Measurements from ENCODE around the gene FLT3LG. TPM values are rescaled to one million over a fixed set of nuclear protein-coding genes. Genes with fewer than 3 reads are reported as not detected.

FLT3LG gene
- total RNA-seq, 1 experiment from 2014 or later: 1.5 TPM

DNA sequence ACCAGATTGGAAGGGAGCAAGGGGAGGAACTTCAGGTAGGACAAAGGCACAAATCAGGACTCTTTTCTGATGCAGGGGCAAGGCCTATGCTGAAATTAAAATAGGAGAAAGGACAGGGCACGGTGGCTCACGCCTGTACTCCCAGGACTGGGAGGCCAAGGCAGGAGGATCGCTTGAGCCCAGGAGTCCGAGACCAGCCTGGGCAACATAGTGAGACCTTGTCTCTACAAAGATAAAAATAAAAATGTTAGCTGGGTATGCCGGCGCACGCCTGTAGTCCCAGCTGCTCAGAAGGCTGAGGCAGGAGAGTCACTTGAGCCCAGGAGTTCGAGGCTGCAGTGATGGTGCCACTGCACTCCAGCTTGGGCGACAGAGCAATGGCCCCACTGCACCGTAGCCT is 38.3 kb upstream of the FLT3LG start:
- no peak overlapping the region for H3K27ac ChIP-seq (ENCODE audit: low read length)
- TF ChIP-seq POLR2AphosphoS5 (IDR thresholded peaks at IDR 0.05; ENCODE audit: low read depth, low read length): no peak
- no peak for ATAC-seq
- H3K36me3 ChIP-seq (ENCODE audit: control insufficient read depth, insufficient read depth, low read length): no peaks in the 10 kb centered on the region
- H3K27me3 ChIP-seq (ENCODE audit: control insufficient read depth, insufficient read depth, low read length): peaks cover 6% of the 10 kb centered on the region; the same call in 1 of the 2 replicates
- ChIA-PET CTCF (no interaction called here), POLR2A (no interaction called here)
- in situ Hi-C loops (cut with HindIII; ENCODE audit: low pct_unique_long_range_greater_than_20kb, low sequenced_read_pairs): no loop called here
- H3K9me3 ChIP-seq (ENCODE audit: control insufficient read depth, insufficient read depth, low read depth, low read length): no peaks in the 10 kb centered on the region
- H3K4me3 ChIP-seq (ENCODE audit: low read depth in 2 of 2, low read length in 2 of 2): no peak overlapping the region
- BruUV-seq (replicated peaks): no TSS peak
- H3K4me1 ChIP-seq (ENCODE audit: control insufficient read depth, insufficient read depth, low read length): no peaks in the 10 kb centered on the region; the same call in 1 of the 2 replicates
- DNase-seq (ENCODE audit: low read depth, low spot score): no peak
- intact Hi-C loops (cut with micrococcal nuclease; ENCODE audit: unreplicated experiment): no loop called here

DNA sequence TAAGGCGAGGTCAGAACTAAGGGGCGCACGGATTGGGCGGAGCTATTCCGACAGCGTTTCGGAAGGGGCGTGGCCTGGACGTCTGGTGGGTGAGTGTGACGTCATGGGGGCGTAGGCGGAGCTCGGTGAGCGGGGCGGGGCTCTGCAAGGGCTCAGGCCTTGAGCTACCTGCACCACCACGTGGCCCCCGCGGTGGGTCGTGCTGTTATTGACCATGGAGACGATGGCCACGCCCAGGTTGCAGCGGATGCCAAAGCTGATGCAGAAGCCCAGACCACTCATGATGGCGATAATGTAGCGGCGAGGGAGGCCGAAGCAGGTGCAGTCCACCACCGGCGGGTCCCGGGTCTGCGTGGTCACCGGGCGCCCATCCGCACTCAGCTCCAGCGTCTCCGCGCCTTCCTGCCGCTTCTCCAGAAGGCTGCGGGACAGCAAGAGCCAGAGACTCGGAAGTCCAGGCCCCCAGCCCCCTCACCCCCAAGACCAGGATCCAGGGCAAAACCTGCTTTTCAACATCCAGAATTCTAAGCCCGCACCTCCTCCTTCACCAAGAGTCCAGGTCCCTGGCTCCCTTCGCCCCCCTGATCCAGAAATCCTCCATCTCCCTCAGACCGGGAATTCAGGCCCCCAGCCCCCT is 37.5 kb upstream of the FLT3LG start:
- ATAC-seq (no peak), DNase-seq (ENCODE audit: low read depth, low spot score) (no peak)
- Histone ChIP-seq H3K36me3 (ENCODE audit: control insufficient read depth, insufficient read depth, low read length) (no peaks in the 10 kb centered on the region), H3K4me3 (ENCODE audit: low read depth in 2 of 2, low read length in 2 of 2) (no peak overlapping the region), H3K27me3 (ENCODE audit: control insufficient read depth, insufficient read depth, low read length) (peaks cover 9% of the 10 kb centered on the region; the same call in 1 of the 2 replicates), H3K9me3 (ENCODE audit: control insufficient read depth, insufficient read depth, low read depth, low read length) (no peaks in the 10 kb centered on the region), H3K27ac (ENCODE audit: low read length) (no peak overlapping the region), H3K4me1 (ENCODE audit: control insufficient read depth, insufficient read depth, low read length) (no peaks in the 10 kb centered on the region; the same call in 1 of the 2 replicates)
- ChIA-PET POLR2A (no interaction called here), CTCF (no interaction called here)
- intact Hi-C loops (cut with micrococcal nuclease; ENCODE audit: unreplicated experiment): no loop called here
- TF ChIP-seq TCF7L2 (IDR thresholded peaks at IDR 0.05; ENCODE audit: low read depth, low read length) (no peak), SIN3A (IDR thresholded peaks at IDR 0.05; ENCODE audit: borderline replicate concordance, insufficient read depth, low read depth, low read length) (no peak), POLR2AphosphoS5 (IDR thresholded peaks at IDR 0.05; ENCODE audit: low read depth, low read length) (no peak)
- TF ChIP-seq, protein P1, sequence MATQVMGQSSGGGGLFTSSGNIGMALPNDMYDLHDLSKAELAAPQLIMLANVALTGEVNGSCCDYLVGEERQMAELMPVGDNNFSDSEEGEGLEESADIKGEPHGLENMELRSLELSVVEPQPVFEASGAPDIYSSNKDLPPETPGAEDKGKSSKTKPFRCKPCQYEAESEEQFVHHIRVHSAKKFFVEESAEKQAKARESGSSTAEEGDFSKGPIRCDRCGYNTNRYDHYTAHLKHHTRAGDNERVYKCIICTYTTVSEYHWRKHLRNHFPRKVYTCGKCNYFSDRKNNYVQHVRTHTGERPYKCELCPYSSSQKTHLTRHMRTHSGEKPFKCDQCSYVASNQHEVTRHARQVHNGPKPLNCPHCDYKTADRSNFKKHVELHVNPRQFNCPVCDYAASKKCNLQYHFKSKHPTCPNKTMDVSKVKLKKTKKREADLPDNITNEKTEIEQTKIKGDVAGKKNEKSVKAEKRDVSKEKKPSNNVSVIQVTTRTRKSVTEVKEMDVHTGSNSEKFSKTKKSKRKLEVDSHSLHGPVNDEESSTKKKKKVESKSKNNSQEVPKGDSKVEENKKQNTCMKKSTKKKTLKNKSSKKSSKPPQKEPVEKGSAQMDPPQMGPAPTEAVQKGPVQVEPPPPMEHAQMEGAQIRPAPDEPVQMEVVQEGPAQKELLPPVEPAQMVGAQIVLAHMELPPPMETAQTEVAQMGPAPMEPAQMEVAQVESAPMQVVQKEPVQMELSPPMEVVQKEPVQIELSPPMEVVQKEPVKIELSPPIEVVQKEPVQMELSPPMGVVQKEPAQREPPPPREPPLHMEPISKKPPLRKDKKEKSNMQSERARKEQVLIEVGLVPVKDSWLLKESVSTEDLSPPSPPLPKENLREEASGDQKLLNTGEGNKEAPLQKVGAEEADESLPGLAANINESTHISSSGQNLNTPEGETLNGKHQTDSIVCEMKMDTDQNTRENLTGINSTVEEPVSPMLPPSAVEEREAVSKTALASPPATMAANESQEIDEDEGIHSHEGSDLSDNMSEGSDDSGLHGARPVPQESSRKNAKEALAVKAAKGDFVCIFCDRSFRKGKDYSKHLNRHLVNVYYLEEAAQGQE (IDR thresholded peaks at IDR 0.05; ENCODE audit: insufficient read depth in 1 of 2, low read depth in 2 of 2, low read length in 1 of 2): no peak
- TF ChIP-seq, protein P2, sequence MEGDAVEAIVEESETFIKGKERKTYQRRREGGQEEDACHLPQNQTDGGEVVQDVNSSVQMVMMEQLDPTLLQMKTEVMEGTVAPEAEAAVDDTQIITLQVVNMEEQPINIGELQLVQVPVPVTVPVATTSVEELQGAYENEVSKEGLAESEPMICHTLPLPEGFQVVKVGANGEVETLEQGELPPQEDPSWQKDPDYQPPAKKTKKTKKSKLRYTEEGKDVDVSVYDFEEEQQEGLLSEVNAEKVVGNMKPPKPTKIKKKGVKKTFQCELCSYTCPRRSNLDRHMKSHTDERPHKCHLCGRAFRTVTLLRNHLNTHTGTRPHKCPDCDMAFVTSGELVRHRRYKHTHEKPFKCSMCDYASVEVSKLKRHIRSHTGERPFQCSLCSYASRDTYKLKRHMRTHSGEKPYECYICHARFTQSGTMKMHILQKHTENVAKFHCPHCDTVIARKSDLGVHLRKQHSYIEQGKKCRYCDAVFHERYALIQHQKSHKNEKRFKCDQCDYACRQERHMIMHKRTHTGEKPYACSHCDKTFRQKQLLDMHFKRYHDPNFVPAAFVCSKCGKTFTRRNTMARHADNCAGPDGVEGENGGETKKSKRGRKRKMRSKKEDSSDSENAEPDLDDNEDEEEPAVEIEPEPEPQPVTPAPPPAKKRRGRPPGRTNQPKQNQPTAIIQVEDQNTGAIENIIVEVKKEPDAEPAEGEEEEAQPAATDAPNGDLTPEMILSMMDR (IDR thresholded peaks at IDR 0.05): no peak
- no TSS peak for BruUV-seq (replicated peaks)
- in situ Hi-C loops (cut with HindIII; ENCODE audit: low pct_unique_long_range_greater_than_20kb, low sequenced_read_pairs): no loop called here

DNA sequence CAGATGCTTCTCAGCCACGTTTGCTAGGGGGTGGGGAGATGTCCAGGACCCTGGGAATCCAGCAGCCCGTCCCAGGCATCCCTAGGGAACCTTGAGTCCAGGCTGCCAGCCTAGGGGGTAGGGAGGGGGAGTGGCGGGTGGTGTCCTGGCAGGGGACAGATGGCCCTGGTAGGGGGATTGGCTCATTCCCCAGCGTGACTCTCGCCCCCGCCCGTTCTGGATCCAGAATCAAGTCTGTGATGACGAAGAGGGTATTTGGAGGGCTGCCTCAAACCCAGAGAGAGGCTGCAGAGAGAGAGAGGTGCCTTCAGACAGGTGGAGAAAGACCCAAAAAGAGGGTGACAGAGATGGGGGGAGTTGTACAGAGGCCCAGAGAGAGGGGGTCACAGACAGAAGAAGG is 36.8 kb upstream of the FLT3LG start:
- in situ Hi-C loops (cut with HindIII; ENCODE audit: low pct_unique_long_range_greater_than_20kb, low sequenced_read_pairs) (no loop called here), intact Hi-C loops (cut with micrococcal nuclease; ENCODE audit: unreplicated experiment) (no loop called here)

More for the DNA sequence above, 36.8 kb upstream of the FLT3LG start:
- no peak overlapping the region for H3K27ac ChIP-seq (ENCODE audit: low read length)
- DNase-seq (ENCODE audit: low read depth, low spot score) (no peak), ATAC-seq (no peak)
- H3K4me3 ChIP-seq (ENCODE audit: low read depth in 2 of 2, low read length in 2 of 2): no peak overlapping the region
- POLR2A ChIA-PET: no interaction called here
- TF ChIP-seq POLR2AphosphoS5 (IDR thresholded peaks at IDR 0.05; ENCODE audit: low read depth, low read length): no peak
- TF ChIP-seq, protein P2 (IDR thresholded peaks at IDR 0.05): no peak
- TF ChIP-seq, protein P1 (IDR thresholded peaks at IDR 0.05; ENCODE audit: insufficient read depth in 1 of 2, low read depth in 2 of 2, low read length in 1 of 2): no peak
- TF ChIP-seq TCF7L2 (IDR thresholded peaks at IDR 0.05; ENCODE audit: low read depth, low read length): no peak
- no peaks in the 10 kb centered on the region for H3K9me3 ChIP-seq (ENCODE audit: control insufficient read depth, insufficient read depth, low read depth, low read length)
- peaks cover 9% of the 10 kb centered on the region; the same call in 1 of the 2 replicates for H3K27me3 ChIP-seq (ENCODE audit: control insufficient read depth, insufficient read depth, low read length)
- CTCF ChIA-PET: no interaction called here
- H3K4me1 ChIP-seq (ENCODE audit: control insufficient read depth, insufficient read depth, low read length): no peaks in the 10 kb centered on the region; the same call in 1 of the 2 replicates
- BruUV-seq (replicated peaks): no TSS peak
- H3K36me3 ChIP-seq (ENCODE audit: control insufficient read depth, insufficient read depth, low read length): no peaks in the 10 kb centered on the region
